ENCODE results near the gene MAD1L1. TPM values are rescaled to one million over a fixed set of nuclear protein-coding genes. Genes with fewer than 3 reads are reported as not detected.

The MAD1L1 gene
- total and polyA plus RNA-seq, 4 donors: 12.8 to 20.7 (median 16.5) TPM

GRCh38 chr7:2144926-2145325, 87.8 kb downstream of the MAD1L1 start:
- no peaks in the 10 kb centered on the region for H3K27me3 ChIP-seq (ENCODE audit: control insufficient read depth in 4 of 4, insufficient read depth in 4 of 4, low read length in 3 of 4)

GRCh38 chr7:2143981-2144595, 88.7 kb downstream of the MAD1L1 start:
- Histone ChIP-seq H3K9me3 (ENCODE audit: control insufficient read depth in 4 of 4, low read length in 3 of 4) (no peaks in the 10 kb centered on the region), H3K4me3 (ENCODE audit: low read depth in 1 of 3, low read length in 3 of 3) (no peak overlapping the region), H3K36me3 (ENCODE audit: control insufficient read depth in 4 of 4, insufficient read depth in 3 of 4, low read depth in 1 of 4, low read length in 3 of 4) (peaks cover 0 to 10% (median 4%) of the 10 kb centered on the region in 4 donors), H3K9ac (ENCODE audit: low read depth in 1 of 2, low read length in 2 of 2) (no peak overlapping the region), H3K4me1 (ENCODE audit: control insufficient read depth in 4 of 4, insufficient read depth in 4 of 4, low read length in 3 of 4) (no peaks in the 10 kb centered on the region), H3K27me3 (ENCODE audit: control insufficient read depth in 4 of 4, insufficient read depth in 4 of 4, low read length in 3 of 4) (no peaks in the 10 kb centered on the region), H3K27ac (ENCODE audit: low read depth in 1 of 2, low read length in 2 of 2) (no peak overlapping the region)
- 98% methylated on average over 25 of the region's 25 CpGs for WGBS
- no peak for TF ChIP-seq RAD21 (IDR thresholded peaks at IDR 0.05)
- DNase-seq (ENCODE audit: low spot score): no peak

More at GRCh38 chr7:2144926-2145325, 87.8 kb downstream of the MAD1L1 start:
- DNase-seq (ENCODE audit: low spot score): no peak
- Histone ChIP-seq H3K36me3 (ENCODE audit: control insufficient read depth in 4 of 4, insufficient read depth in 3 of 4, low read depth in 1 of 4, low read length in 3 of 4) (peaks cover 0 to 10% (median 4%) of the 10 kb centered on the region in 4 donors), H3K4me3 (ENCODE audit: low read depth in 1 of 3, low read length in 3 of 3) (no peak overlapping the region), H3K27ac (ENCODE audit: low read depth in 1 of 2, low read length in 2 of 2) (no peak overlapping the region), H3K9ac (ENCODE audit: low read depth in 1 of 2, low read length in 2 of 2) (no peak overlapping the region), H3K9me3 (ENCODE audit: control insufficient read depth in 4 of 4, low read length in 3 of 4) (no peaks in the 10 kb centered on the region), H3K4me1 (ENCODE audit: control insufficient read depth in 4 of 4, insufficient read depth in 4 of 4, low read length in 3 of 4) (no peaks in the 10 kb centered on the region)
- TF ChIP-seq YY1 (IDR thresholded peaks at IDR 0.05) (no peak), RAD21 (IDR thresholded peaks at IDR 0.05) (no peak), CTCF (IDR thresholded peaks at IDR 0.05; ENCODE audit: low read depth, low read length, missing input control) (no peak), RXRA (IDR thresholded peaks at IDR 0.05) (no peak), HNF4A (conservative IDR thresholded peaks at IDR 0.05) (no peak), GABPA (IDR thresholded peaks at IDR 0.05 in 1 of 2, conservative IDR thresholded peaks at IDR 0.05 in 1 of 2) (no peak)
- TF ChIP-seq, protein P1, sequence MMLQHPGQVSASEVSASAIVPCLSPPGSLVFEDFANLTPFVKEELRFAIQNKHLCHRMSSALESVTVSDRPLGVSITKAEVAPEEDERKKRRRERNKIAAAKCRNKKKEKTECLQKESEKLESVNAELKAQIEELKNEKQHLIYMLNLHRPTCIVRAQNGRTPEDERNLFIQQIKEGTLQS (IDR thresholded peaks at IDR 0.05): no peak
- TF ChIP-seq, protein P2, sequence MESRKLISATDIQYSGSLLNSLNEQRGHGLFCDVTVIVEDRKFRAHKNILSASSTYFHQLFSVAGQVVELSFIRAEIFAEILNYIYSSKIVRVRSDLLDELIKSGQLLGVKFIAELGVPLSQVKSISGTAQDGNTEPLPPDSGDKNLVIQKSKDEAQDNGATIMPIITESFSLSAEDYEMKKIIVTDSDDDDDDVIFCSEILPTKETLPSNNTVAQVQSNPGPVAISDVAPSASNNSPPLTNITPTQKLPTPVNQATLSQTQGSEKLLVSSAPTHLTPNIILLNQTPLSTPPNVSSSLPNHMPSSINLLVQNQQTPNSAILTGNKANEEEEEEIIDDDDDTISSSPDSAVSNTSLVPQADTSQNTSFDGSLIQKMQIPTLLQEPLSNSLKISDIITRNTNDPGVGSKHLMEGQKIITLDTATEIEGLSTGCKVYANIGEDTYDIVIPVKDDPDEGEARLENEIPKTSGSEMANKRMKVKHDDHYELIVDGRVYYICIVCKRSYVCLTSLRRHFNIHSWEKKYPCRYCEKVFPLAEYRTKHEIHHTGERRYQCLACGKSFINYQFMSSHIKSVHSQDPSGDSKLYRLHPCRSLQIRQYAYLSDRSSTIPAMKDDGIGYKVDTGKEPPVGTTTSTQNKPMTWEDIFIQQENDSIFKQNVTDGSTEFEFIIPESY (IDR thresholded peaks at IDR 0.05): no peak
- TF ChIP-seq, protein P3, sequence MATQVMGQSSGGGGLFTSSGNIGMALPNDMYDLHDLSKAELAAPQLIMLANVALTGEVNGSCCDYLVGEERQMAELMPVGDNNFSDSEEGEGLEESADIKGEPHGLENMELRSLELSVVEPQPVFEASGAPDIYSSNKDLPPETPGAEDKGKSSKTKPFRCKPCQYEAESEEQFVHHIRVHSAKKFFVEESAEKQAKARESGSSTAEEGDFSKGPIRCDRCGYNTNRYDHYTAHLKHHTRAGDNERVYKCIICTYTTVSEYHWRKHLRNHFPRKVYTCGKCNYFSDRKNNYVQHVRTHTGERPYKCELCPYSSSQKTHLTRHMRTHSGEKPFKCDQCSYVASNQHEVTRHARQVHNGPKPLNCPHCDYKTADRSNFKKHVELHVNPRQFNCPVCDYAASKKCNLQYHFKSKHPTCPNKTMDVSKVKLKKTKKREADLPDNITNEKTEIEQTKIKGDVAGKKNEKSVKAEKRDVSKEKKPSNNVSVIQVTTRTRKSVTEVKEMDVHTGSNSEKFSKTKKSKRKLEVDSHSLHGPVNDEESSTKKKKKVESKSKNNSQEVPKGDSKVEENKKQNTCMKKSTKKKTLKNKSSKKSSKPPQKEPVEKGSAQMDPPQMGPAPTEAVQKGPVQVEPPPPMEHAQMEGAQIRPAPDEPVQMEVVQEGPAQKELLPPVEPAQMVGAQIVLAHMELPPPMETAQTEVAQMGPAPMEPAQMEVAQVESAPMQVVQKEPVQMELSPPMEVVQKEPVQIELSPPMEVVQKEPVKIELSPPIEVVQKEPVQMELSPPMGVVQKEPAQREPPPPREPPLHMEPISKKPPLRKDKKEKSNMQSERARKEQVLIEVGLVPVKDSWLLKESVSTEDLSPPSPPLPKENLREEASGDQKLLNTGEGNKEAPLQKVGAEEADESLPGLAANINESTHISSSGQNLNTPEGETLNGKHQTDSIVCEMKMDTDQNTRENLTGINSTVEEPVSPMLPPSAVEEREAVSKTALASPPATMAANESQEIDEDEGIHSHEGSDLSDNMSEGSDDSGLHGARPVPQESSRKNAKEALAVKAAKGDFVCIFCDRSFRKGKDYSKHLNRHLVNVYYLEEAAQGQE (IDR thresholded peaks at IDR 0.05): no peak
- 97% methylated on average over 15 of the region's 15 CpGs for WGBS
